Trophoblast cell (in vitro differentiated cells and primary cell): Measurements from ENCODE around the gene HJV.
"Not testable (repeated sequence)": the region's sequence is repeated elsewhere in the genome, so short reads cannot be mapped to it uniquely, and the experiment has no call there.

ENCODE experiments used
- DNase-seq, 2 donors: peaks; one replicate each; pipeline ENCODE4 v3.0.0-alpha.2; 2016
- H2AFZ ChIP-seq: 2 replicates; pipeline ENCODE4 v1.6.1; 2013; ENCODE audit warnings: low read length, moderate library complexity, mild to moderate bottlenecking; ENCODE audit not compliant: insufficient read depth, poor library complexity
- H2AK5ac ChIP-seq: 2 replicates; pipeline ENCODE4 v1.6.1; 2013; ENCODE audit warnings: mild to moderate bottlenecking, low read length
- H2BK120ac ChIP-seq: 2 replicates; pipeline ENCODE4 v1.6.1; 2013; ENCODE audit warnings: low read length, mild to moderate bottlenecking, moderate library complexity; ENCODE audit not compliant: insufficient read depth, poor library complexity
- H2BK12ac ChIP-seq: 2 replicates; pipeline ENCODE4 v1.6.1; 2013; ENCODE audit warnings: mild to moderate bottlenecking, low read length, moderate library complexity
- H2BK5ac ChIP-seq: 2 replicates; pipeline ENCODE4 v1.6.1; 2013; ENCODE audit warnings: low read length, low read depth, moderate library complexity, mild to moderate bottlenecking; ENCODE audit not compliant: poor library complexity
- H3K14ac ChIP-seq: 2 replicates; pipeline ENCODE4 v1.6.1; 2013; ENCODE audit warnings: mild to moderate bottlenecking, low read length
- H3K18ac ChIP-seq: 2 replicates; pipeline ENCODE4 v1.6.1; 2013; ENCODE audit warnings: mild to moderate bottlenecking, low read length
- H3K23ac ChIP-seq: 2 replicates; pipeline ENCODE4 v1.6.1; 2013; ENCODE audit warnings: low read length
- H3K27ac ChIP-seq: 2 replicates; pipeline ENCODE4 v1.5.1; 2013; ENCODE audit warnings: low read depth, mild to moderate bottlenecking, inconsistent platforms, low read length, moderate library complexity
- H3K27me3 ChIP-seq: 2 replicates; pipeline ENCODE4 v1.6.1; 2013; ENCODE audit warnings: inconsistent platforms, mild to moderate bottlenecking, low read length, moderate library complexity; ENCODE audit not compliant: insufficient read depth
- H3K36me3 ChIP-seq, 2 experiments: 1 replicate in 1 of 2; 2 replicates in 1 of 2; pipeline ENCODE4 v1.6.1; 2013; ENCODE audit warnings: low read length in 2 of 2, mild to moderate bottlenecking in 2 of 2, moderate library complexity in 1 of 2; ENCODE audit not compliant: insufficient read depth in 2 of 2, control insufficient read depth in 1 of 2
- H3K4ac ChIP-seq: 2 replicates; pipeline ENCODE4 v1.6.1; 2013; ENCODE audit warnings: low read depth, mild to moderate bottlenecking, low read length, moderate library complexity
- H3K4me1 ChIP-seq, 2 experiments: 1 replicate in 1 of 2; 2 replicates in 1 of 2; pipeline ENCODE4 v1.6.1; 2013; ENCODE audit warnings: low read length in 2 of 2, mild to moderate bottlenecking in 2 of 2, moderate library complexity in 1 of 2; ENCODE audit not compliant: insufficient read depth in 2 of 2, control insufficient read depth in 1 of 2
- H3K4me2 ChIP-seq: 2 replicates; pipeline ENCODE4 v1.6.1; 2013; ENCODE audit warnings: inconsistent platforms, mild to moderate bottlenecking, low read length, moderate library complexity
- H3K4me3 ChIP-seq: 2 replicates; pipeline ENCODE4 v1.5.1; 2013; ENCODE audit warnings: mild to moderate bottlenecking, low read depth, low read length, inconsistent platforms
- H3K79me1 ChIP-seq: one replicate; pipeline ENCODE4 v1.6.1; 2013; ENCODE audit warnings: low read length
- H3K79me2 ChIP-seq: 2 replicates; pipeline ENCODE4 v1.6.1; 2013; ENCODE audit warnings: low read length, mild to moderate bottlenecking; ENCODE audit not compliant: control insufficient read depth, insufficient read depth, poor library complexity
- H3K9ac ChIP-seq: 2 replicates; pipeline ENCODE4 v1.6.1; 2013; ENCODE audit warnings: mild to moderate bottlenecking, low read length
- H3K9me3 ChIP-seq: 2 replicates; pipeline ENCODE4 v1.6.1; 2013; ENCODE audit warnings: low read depth, mild to moderate bottlenecking, control low read depth, inconsistent platforms, low read length; ENCODE audit not compliant: insufficient read depth
- H4K12ac ChIP-seq: 2 replicates; pipeline ENCODE4 v1.6.1; 2013; ENCODE audit warnings: low read depth, mild to moderate bottlenecking, low read length, moderate library complexity
- H4K8ac ChIP-seq: 2 replicates; pipeline ENCODE4 v1.6.1; 2013; ENCODE audit warnings: low read depth, mild to moderate bottlenecking, low read length, moderate library complexity
- H4K91ac ChIP-seq: one replicate; pipeline ENCODE4 v1.6.1; 2013; ENCODE audit warnings: low read depth, mild to moderate bottlenecking, low read length, moderate library complexity
- WGBS: extraction: QIAGEN DNeasy Blood & Tissue Kit; methylation state at CpG from one replicate; pipeline ENCODE4 v1.1.7; 2013; ENCODE audit warnings: missing lambda C conversion rate; ENCODE audit not compliant: insufficient read length, insufficient coverage; ENCODE audit errors: extremely low coverage; 5-methylcytosine and 5-hydroxymethylcytosine counted together

The HJV gene

DNA sequence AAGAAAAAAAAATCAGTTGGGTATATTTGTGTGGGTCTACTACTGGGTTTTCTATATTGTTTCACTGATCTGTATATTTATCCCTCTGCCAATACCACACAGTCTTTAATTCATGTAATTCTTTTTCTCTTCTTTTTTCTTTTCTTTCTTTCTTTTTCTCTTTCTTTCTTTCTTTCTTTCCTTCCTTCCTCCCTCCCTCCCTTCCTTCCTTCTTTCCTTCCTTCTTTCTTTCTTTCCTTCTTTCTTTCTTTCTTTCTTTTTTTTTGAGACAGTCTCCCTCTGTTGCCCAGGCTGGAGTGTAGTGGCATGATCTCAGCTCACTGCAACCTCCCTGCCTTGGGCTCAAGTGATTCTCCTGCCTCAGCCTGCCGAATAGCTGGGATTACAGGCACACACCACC lies 5.1 kb upstream of the HJV start:
- not testable (repeated sequence) for H3K36me3 ChIP-seq, H3K27me3 ChIP-seq, H2AFZ ChIP-seq, H3K4me2 ChIP-seq, H3K23ac ChIP-seq, H2BK120ac ChIP-seq, H3K18ac ChIP-seq, H3K9ac ChIP-seq, H3K14ac ChIP-seq, H3K4ac ChIP-seq, H2BK12ac ChIP-seq, H3K79me1 ChIP-seq, H2BK5ac ChIP-seq, H2AK5ac ChIP-seq, H4K8ac ChIP-seq, DNase-seq, H3K4me1 ChIP-seq, H3K4me3 ChIP-seq, H4K12ac ChIP-seq, H4K91ac ChIP-seq, H3K27ac ChIP-seq, H3K9me3 ChIP-seq, H3K79me2 ChIP-seq
- WGBS: no CpG with 5 or more reads among the region's 1 CpG

GRCh38 chr1:146025787-146026495 lies 4.4 kb upstream of the HJV start:
- H3K23ac ChIP-seq, H3K79me2 ChIP-seq, H3K27ac ChIP-seq, H3K4me1 ChIP-seq, H3K18ac ChIP-seq, H3K79me1 ChIP-seq, H3K4me3 ChIP-seq, H2BK5ac ChIP-seq, H2AK5ac ChIP-seq, H3K9me3 ChIP-seq, H2BK12ac ChIP-seq, H3K4ac ChIP-seq, H3K4me2 ChIP-seq, H4K8ac ChIP-seq, H4K91ac ChIP-seq, H3K27me3 ChIP-seq, H4K12ac ChIP-seq, H3K9ac ChIP-seq, H2BK120ac ChIP-seq, DNase-seq, H2AFZ ChIP-seq, H3K14ac ChIP-seq, H3K36me3 ChIP-seq: not testable (repeated sequence)
- no CpG with 5 or more reads among the region's 2 CpGs for WGBS

DNA sequence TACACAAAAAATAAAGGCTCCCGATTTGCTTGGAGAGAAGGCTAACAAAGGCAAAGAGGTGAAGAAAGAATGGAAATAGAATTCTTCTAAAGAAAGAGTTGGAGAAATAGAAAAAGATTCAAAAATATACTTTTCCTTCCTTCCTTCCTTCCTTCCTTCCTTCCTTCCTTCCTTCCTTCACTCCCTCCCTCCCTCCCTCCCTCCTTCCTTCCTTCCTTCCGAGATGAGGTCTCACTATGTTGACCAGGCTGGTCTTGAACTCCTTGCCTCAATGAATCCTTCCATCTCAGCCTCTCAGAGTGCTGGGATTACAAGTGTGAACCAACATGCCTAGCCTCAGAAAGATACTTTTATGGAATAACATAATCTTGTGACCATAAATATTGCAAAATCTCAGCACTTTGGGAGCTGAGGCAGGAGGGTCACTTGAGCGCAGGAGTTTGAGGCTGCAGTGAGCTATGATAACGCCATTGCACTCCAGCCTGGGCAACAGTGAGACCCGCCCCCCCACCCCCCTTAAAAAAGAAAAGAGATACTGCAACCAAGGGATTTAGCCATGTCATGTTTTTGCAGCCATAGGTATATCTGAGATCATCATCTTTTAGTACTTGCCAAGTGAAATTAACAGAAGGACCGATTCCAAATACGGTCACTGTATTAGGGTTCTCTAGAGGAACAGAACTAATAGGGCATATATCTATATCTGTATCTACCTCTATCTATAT lies 1.0 kb upstream of the HJV start:
- Histone ChIP-seq H3K36me3 (no peaks in the 10 kb centered on the region), H3K79me2 (no peaks in the 10 kb centered on the region)

GRCh38 chr1:146021050-146021445 lies 487 bp downstream of the HJV start:
- H3K9me3 ChIP-seq: peaks cover 2% of the 10 kb centered on the region
- H3K79me2 ChIP-seq: no peaks in the 10 kb centered on the region
- H4K91ac ChIP-seq: no peak overlapping the region
- H2AK5ac ChIP-seq: no peak overlapping the region
- H3K9ac ChIP-seq: no peak overlapping the region
- no peak for DNase-seq
- no peaks in the 10 kb centered on the region for H3K79me1 ChIP-seq
- H3K27me3 ChIP-seq: peaks cover 13% of the 10 kb centered on the region
- no peak overlapping the region for H4K8ac ChIP-seq
- no CpG with 5 or more reads among the region's 1 CpG for WGBS
- H3K23ac ChIP-seq: no peak overlapping the region
- no peak overlapping the region for H3K4ac ChIP-seq
- H2BK120ac ChIP-seq: no peak overlapping the region
- no peaks in the 10 kb centered on the region for H3K36me3 ChIP-seq
- H3K4me1 ChIP-seq: no peaks in the 10 kb centered on the region
- H3K27ac ChIP-seq: no peak overlapping the region
- H3K18ac ChIP-seq: no peak overlapping the region
- no peak overlapping the region for H3K4me2 ChIP-seq
- H3K4me3 ChIP-seq: no peak overlapping the region
- no peak overlapping the region for H2AFZ ChIP-seq
- H2BK12ac ChIP-seq: no peak overlapping the region
- H2BK5ac ChIP-seq: no peak overlapping the region
- no peak overlapping the region for H3K14ac ChIP-seq
- H4K12ac ChIP-seq: no peak overlapping the region

More for the DNA sequence above, 1.0 kb upstream of the HJV start:
- Histone ChIP-seq H2BK5ac (no peak overlapping the region), H3K79me1 (no peaks in the 10 kb centered on the region), H4K12ac (no peak overlapping the region), H3K23ac (no peak overlapping the region), H3K4ac (no peak overlapping the region), H2AK5ac (no peak overlapping the region), H3K4me1 (no peaks in the 10 kb centered on the region), H3K4me2 (no peak overlapping the region), H4K8ac (no peak overlapping the region), H3K18ac (no peak overlapping the region), H4K91ac (no peak overlapping the region), H3K27ac (no peak overlapping the region), H2AFZ (no peak overlapping the region), H2BK12ac (no peak overlapping the region), H3K9me3 (peaks cover 2% of the 10 kb centered on the region), H3K4me3 (no peak overlapping the region), H3K9ac (no peak overlapping the region), H3K14ac (no peak overlapping the region), H3K27me3 (peaks cover 13% of the 10 kb centered on the region), H2BK120ac (no peak overlapping the region)
- no CpG with 5 or more reads among the region's 7 CpGs for WGBS
- no peak for DNase-seq
